GM21737 (cell line): ENCODE results near the gene INTS4.
"Not testable (repeated sequence)": the region's sequence is repeated elsewhere in the genome, so short reads cannot be mapped to it uniquely, and the experiment has no call there.

Source experiments
- ATAC-seq: cut with Tn5 transposase; IDR thresholded peaks from one replicate; pipeline ENCODE4 v1.9.1; 2021; ENCODE audit warnings: mild to moderate bottlenecking, moderate library complexity; ENCODE audit not compliant: unreplicated experiment

The INTS4 gene

GRCh38 chr11:78023426-78023825, 29.0 kb upstream of the INTS4 start:
- no peak for ATAC-seq

- no peak for ATAC-seq
Observed at GRCh38 chr11:78022397-78023396, 28.2 kb upstream of the INTS4 start, which contains the start of gene KCTD14. TSS of gene KCTD14 (minus strand) at chr11:78023276. CDS start at chr11:78023249, 27 bp downstream.

DNA sequence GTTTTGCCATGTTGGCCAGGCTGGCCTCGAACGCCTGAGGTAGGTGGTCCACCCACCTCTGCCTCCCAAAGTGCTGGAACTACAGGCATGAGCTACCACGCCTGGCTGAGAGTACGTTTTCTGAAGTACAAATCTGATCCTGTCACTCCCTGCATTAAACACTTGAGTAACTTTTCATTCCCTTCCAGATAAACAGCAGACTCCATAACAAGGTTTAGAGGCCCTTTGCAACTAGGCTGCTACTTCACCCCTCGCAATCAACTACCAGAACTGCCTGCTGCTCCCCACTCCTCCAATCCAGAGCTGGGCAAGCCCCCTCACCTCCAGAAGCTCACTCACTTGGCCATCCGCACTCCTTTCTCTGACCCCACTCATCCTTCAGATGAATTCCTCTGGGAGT, 27.1 kb upstream of the INTS4 start:
- ATAC-seq: no peak

- no peak for ATAC-seq
Observed at GRCh38 chr11:78020246-78020645, 25.8 kb upstream of the INTS4 start.

- no peak for ATAC-seq
Observed at GRCh38 chr11:78019808-78020207, 25.3 kb upstream of the INTS4 start.

DNA sequence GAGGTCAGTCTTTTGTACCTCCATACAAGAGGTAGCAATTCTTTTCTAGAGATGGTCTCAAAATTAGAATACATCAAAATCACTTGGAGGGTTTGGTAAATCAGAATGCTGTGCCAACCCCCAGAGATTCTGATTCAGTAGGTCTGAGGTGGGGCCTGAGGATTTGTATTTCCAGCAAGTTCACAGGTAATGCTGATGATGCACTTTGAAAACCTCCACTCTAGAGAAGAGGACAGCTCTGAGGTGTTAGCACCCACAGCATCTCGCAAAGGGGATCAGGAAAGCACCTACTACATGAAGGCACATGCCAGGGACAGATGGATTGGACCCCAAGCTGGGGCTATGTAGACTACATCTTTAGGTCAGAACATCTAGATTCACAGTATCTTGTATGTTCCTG, 21.4 kb upstream of the INTS4 start:
- no peak for ATAC-seq

- not testable (repeated sequence) for ATAC-seq
Observed at GRCh38 chr11:78014937-78015520, 20.6 kb upstream of the INTS4 start.

GRCh38 chr11:78011301-78011700, 16.8 kb upstream of the INTS4 start:
- ATAC-seq: no peak

DNA sequence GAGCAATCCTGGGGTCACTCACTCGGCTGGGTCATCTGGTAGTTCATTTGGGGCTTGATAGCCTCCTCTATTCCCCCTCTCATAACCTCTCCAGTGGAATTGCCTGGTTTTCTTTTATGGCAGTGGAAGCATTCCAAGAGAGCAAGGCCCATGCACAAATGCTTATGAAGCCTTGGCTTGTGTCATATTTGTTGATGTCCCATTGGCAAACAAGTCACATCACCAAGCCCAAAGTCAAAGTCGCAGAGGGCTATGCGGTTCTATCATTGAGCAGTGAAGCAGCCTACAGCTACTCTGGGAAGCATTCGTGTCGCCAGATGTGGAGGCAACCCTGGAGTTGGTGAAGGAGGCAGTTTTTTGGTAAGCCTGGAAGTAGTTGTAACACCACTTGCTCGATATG, 16.3 kb upstream of the INTS4 start:
- ATAC-seq: no peak

- ATAC-seq: no peak
Observed at GRCh38 chr11:78010304-78010703, 15.8 kb upstream of the INTS4 start.

DNA sequence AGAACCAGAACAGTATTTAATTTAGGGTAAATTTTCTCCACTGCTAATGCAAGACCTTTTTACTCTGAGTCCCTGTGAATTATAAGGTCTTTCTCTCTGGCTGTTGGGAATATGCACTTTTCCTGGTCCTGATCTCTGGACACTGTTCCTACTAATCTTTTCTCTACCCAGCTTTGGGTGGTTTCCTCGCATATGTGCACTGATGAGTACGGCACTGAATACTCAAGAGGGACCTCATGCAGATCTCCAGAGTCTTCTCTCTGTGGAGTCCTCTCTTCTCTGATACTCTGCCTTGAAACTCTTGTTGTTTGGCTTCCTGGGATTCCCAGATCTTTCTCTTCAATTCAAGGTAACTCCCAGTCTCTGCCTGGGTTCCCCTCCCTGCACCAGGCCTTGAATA, 14.6 kb upstream of the INTS4 start:
- ATAC-seq: no peak

- no peak for ATAC-seq
Observed at GRCh38 chr11:78000193-78000592, 5.7 kb upstream of the INTS4 start.

- no peak for ATAC-seq
Observed at GRCh38 chr11:77999446-78000030, 5.1 kb upstream of the INTS4 start.

DNA sequence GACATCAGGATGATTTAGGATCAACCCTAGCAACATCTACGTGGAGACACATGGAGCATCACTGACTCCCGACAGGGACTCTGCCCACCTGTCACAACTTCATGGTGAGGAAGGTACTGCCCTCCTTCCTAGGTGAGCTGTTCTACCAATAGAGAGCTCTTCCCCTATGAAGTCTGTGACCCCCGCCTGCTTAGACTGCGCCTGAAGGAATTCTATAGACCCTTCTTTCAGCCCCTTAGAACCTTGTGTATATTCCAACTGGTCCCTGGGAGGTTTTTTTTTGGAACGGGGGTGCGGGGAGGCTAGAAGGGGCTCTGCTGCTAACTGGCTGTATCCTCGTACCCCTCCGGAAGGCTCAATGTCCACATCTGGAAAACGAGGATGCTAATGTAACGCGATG, 566 bp downstream of the INTS4 start:
- ATAC-seq: no peak

- ATAC-seq: no peak
Observed at GRCh38 chr11:77990981-77991380, 3.5 kb downstream of the INTS4 start.

DNA sequence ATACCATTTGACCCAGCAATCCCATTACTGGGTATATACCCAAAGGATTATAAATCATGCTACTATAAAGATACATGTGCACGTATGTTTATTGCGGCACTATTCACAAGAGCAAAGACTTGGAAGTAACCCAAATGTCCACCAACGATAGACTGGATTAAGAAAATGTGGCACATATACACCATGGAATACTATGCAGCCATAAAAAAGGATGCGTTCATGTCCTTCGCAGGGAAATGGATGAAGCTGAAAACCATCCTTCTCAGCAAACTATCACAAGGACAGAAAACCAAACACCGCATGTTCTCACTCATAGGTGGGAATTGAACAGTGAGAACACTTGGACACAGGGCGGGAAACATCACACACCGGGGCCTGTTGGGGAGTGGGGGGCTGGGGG, 8.0 kb downstream of the INTS4 start:
- not testable (repeated sequence) for ATAC-seq

DNA sequence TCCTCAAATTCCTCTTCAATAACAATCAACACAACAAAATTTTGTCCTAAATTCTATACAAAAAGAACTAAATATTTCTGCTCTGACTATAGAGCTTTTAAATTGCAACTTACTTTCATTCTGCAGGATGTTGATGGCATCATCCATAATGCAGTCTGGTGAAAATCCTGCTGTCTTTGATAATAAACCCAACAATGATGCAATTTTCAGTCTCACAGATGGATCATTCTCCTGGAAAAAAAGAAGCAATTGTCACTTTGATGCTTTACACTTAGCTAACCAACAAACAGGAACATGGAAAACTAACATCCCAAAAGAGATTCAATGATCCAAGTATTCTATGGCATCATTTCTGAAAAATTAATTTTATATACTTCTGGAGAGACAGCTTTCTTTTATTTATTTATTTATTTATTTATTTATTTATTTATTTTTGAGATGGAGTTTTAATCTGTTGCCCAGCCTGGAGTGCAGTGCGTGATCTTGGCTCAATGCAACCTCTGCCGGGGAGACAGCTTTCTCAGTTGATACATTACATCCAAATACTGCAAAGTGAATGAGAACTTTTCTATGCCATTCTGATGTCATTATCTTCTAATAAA, 13.0 kb downstream of the INTS4 start:
- ATAC-seq: no peak

- no peak for ATAC-seq
Observed at GRCh38 chr11:77968337-77968736, 26.1 kb downstream of the INTS4 start.

GRCh38 chr11:77967753-77968152, 26.7 kb downstream of the INTS4 start:
- no peak for ATAC-seq

- no peak for ATAC-seq
Observed at GRCh38 chr11:77967121-77967520, 27.3 kb downstream of the INTS4 start.

- ATAC-seq: no peak
Observed at GRCh38 chr11:77966338-77966737, 28.1 kb downstream of the INTS4 start.
